Gastroesophageal sphincter (tissue), 3 donors: ENCODE measurements around the gene LGMN.

ENCODE experiments used
- CTCF ChIP-seq, 4 experiments: fragments of 200-600 bp in 2 of 4; fragments of 450-650 bp in 2 of 4; sonication (generic) in 1 of 4; IDR thresholded peaks; one replicate each; pipeline ENCODE4 v1.5.1; 2017 to 2019; ENCODE audit warnings: antibody characterized with exemption in 4 of 4, mild to moderate bottlenecking in 2 of 4, moderate library complexity in 2 of 4
- POLR2A ChIP-seq, 2 donors: fragments of 450-650 bp; IDR thresholded peaks; one replicate each; pipeline ENCODE4 v1.6.1; 2017; ENCODE audit warnings: antibody characterized with exemption in 2 of 2, mild to moderate bottlenecking in 2 of 2, moderate library complexity in 1 of 2
- POLR2AphosphoS5 ChIP-seq: sonication (generic); formaldehyde crosslinking; IDR thresholded peaks from one replicate; pipeline ENCODE4 v1.6.1; 2017; ENCODE audit warnings: antibody characterized with exemption

GRCh38 chr14:92657457-92658142 is 90.8 kb downstream of the LGMN start:
- TF ChIP-seq CTCF (IDR thresholded peaks at IDR 0.05) (no peak), POLR2A (IDR thresholded peaks at IDR 0.05) (no peak), POLR2AphosphoS5 (no peak)
